Stimulated activated CD8-positive, alpha-beta memory T cell treated with anti-CD3 and anti-CD28 coated beads, Interleukin-12 subunit alpha, Interleukin-12 subunit beta, amount 100 ng/mL, for 24 hours (primary cell): Measurements from ENCODE around the gene CDH23.
"Not testable (repeated sequence)": the region's sequence is repeated elsewhere in the genome, so short reads cannot be mapped to it uniquely, and the experiment has no call there.

Experiments
- DNase-seq: peaks from one replicate; pipeline ENCODE4 v3.0.0-alpha.2; 2020; ENCODE audit errors: extremely low read depth

Gene CDH23

GRCh38 chr10:71582506-71583475, 186.1 kb downstream of the CDH23 start:
- no peak for DNase-seq

GRCh38 chr10:71584461-71584860, 187.7 kb downstream of the CDH23 start:
- DNase-seq: no peak

DNA sequence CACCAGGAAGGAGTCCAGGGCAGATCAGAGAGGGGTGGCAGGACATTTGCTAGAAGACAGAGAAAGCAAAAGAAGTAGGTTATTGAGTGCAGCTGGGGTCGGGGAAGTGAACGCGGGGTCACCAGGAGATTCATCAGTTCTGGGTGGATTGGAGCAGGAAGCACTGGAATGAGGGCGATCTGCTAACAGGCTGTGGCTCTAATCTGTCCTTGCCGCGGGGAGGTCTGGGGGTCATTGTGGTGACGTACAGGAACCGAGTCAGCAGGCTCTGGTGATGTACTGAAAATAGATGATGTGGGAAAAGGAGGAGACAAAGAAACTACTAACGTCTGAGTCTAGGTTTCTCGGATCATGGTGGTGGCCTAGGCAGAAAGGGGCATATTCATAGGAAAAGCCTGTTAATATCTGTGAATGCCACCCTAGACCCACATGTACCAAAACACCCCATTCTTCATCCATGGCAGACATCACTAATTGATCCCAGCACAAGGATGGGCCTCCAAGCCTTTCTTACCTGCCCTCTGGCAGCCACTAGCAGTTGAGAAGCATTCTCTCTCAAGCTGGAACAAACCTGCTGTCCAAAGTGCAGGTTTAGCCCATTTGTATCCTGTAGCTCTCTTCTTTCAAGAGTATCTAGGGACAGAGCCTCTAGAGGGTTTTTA, 188.3 kb downstream of the CDH23 start:
- DNase-seq: no peak

DNA sequence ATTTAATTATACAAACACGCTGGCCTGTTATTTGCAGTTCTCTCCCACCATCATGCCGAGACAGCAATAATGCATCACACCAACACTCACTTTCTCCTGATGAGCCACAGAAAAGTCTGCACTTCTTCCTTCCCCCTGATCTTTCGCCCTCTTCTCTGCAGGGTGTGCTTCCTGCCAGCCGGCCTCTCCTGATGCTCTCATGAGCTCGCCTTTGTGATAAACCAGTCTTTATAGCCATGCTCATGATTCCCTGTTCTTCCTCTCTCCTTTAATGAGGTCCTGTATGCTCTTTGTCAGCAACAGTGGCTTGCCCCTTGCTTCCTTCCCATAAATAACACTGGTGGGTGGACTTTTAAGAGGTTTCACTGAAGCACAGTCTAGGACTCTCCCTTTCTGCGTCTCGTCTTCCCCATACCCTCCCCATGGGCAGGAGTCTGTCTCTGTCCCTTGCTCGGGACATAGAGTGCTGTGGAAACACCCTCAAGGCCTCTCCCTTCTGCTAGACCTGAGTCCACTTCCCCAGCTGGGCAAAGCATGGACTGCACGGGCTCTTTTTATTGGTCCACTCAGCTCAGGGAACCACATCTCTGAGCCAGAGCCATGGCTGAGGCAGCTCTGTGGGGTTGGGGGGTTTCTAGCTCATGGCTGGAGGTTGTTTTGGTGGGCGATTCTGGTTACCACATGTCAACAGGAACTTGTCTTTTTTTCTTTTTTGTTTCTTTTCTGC, 189.0 kb downstream of the CDH23 start:
- DNase-seq: no peak

GRCh38 chr10:71587941-71588573, 191.3 kb downstream of the CDH23 start:
- no peak for DNase-seq

DNA sequence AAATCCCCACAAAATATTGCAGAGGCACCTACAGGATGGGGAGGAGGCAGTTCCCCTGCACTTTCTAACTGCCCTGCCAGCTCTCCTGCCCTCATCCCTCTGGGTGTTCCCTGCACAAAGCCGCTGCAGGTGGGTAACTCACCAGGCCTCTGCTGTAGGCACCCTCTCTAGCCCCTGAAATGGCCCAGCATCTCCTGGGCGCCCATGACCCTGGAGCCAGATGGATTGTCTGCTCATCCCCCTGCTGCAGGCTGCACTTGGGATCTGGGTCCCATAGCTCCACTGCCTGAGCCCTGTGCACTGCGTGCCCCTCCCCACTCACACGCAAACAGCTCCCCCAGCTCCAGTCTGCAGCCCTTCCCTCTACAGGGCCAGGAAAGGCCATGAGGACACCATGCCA, 192.0 kb downstream of the CDH23 start:
- DNase-seq: no peak

GRCh38 chr10:71589617-71590551, 193.2 kb downstream of the CDH23 start:
- DNase-seq: no peak

DNA sequence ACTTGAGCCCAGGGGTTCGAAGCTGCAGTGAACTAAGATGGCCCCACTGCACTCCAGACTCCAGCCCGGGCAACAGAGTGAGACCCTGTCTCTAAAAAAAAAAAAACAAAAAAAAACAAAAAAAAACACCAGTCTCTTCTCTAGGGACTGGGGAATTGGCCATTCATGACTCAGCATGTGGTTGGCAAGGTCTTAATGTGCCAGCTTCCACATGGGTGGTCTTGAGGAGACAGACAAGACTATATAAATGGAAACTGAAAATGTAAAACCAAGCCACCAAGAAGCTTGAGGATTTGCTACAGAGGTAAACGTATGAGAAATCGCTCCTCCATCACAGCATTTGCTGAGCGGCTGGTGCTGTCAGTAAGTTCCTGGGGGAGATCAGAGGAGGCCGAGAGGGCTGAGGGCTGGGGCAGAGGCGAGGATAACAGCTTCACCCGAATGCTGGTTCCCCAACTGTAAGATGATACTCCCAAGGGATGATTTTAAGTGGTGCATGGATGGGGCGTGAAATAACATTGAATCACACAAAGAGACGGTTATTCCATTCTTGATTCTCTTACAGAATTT, 194.1 kb downstream of the CDH23 start:
- no peak for DNase-seq

DNA sequence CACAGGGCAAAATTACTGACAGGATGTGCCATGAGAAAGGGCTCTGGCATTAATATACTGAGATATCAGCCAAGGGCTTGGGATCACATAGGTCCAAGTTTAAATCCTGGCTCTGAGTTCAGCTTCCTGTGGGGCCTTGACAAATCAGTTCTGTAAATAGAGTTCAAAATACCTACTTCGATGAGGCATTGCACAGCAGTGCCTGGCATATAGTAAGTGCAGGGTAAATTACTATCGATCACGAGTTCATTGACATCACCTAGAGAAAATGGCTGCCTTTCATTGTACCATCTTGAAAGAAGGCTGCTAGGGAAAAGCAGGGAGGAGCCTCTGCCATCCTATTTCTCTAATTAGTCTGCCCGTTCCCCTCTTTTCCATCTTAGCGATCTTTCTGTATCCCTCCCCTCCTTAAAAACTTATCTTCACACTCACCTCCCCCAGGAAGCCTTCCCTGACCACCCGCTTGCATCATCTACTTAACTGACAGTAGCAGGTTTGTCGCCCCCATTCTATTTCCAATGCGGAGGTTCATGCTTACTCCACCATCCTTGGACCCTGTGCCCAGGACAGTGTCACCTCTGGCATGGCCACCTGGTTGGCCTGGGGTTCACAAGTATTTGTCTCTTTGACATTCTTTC, 198.3 kb downstream of the CDH23 start:
- DNase-seq: no peak

- DNase-seq: no peak
Measured at GRCh38 chr10:71595649-71596048, 198.9 kb downstream of the CDH23 start.

- DNase-seq: no peak
Measured at GRCh38 chr10:71596127-71596526, 199.4 kb downstream of the CDH23 start.

GRCh38 chr10:71596759-71597158, 200.0 kb downstream of the CDH23 start:
- DNase-seq: no peak

DNA sequence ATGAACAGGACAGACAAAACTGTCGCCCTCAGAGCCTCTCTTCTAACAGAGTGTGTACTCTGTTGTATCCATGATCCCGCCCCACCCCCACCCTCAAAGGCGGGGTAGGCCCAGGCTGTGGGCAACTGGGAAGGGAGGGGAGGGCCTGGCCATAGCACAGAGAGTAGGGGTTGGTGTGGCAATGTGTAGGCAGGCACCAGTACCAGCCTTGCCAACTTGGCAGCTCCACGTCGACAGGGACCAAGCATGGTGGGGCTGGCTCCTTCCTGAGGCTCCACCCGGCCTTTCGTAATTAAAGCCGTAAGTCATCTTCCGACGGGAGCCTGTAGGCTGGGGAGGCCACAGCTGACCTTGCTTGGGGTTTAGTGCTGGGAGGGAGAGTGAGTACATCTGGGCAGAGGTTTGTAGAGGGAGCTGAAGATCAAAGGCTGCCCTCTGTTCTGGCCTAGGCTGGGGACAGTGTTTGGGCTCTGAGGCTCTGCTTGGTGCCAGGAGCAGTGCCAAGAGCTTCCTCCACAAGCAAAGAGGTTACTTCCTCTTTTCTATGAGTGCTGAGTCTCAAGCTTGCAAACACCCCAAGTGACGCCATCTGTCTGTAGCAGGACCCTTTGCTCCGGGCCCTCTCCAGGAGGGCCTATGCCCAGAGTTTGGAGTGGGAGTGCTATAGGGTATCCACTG, 201.2 kb downstream of the CDH23 start:
- no peak for DNase-seq

DNA sequence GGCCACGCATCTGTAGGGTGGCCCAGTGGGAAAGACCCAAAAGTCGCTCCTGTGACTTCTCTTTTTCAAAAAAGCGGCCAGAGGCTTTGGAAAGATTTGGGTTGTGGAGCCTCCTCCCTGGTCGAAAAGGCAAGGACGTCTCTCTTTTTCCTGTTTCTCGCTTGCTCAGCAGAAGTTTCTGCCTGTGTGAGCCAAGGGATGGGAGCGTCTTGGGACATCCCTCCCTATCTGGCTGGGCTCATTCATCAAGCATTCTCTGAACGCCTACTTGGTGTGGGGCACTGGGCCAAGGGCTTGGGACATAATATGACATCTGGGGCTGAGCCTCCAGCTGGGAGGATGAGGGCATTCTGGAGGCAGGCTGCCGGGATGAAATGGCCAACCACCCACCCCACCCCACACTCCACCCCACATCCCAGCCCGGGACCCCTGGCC, 201.9 kb downstream of the CDH23 start:
- DNase-seq: no peak

GRCh38 chr10:71599518-71599917, 202.8 kb downstream of the CDH23 start:
- no peak for DNase-seq

DNA sequence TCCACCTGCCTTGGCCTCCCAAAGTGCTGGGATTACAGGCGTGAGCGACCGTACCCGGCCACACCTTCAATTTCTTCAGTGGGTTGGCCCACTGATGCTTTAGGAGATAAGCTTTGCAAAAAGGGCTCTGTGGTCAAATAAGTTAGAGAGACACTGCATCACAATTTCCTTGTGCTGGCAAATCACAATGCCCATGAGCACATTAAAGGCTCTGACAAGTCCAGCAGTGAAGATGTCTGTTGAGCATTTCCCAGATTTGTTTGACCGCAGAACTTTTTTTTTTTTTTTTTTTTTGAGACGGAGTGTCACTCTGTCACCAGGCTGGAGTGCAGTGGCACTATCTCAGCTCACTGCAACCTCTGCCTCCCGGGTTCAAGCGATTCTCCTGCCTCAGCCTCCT, 203.5 kb downstream of the CDH23 start:
- not testable (repeated sequence) for DNase-seq

DNA sequence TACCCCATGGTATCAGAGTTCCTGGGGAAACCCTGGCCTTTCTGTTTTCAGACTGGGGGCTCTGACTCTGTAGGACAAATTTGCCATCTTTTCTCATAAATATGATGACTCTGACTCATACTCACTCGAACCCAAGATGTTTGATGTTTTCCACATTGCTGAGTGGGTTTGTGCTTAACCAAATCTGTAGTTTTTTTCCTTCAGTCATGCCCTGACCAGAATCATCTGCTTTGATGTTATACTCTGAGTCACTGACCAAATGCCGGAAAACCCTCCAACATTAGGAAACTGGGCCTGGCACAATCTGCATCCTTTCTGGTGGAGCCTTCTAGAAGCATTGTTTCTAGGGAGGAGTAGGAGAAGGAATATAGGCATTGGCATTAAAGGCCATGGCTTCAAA, 204.1 kb downstream of the CDH23 start:
- no peak for DNase-seq

- no peak for DNase-seq
Measured at GRCh38 chr10:71601273-71601672, 204.6 kb downstream of the CDH23 start.

DNA sequence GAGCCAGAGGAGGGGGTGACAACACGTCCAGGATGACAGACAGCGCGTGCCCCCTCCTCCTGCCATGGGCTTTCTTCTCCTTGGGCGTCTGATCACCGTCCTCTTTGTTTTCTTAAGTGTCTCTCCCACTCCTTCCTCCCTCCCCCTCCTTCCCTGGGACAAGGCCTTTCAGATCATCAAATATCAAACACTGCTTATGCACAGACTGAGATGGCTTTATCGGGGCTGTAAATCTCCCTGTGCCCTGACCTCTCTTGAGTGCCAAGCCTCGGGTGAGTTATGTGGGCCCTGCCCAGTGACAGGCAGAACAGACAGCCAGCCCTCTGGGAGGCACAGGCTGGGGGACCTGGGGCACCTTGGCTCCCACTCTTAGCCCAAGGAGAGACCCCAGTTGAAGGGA, 206.4 kb downstream of the CDH23 start:
- DNase-seq: no peak
